Stomach smooth muscle (tissue), 2 donors: ENCODE measurements around the gene MRPL36.

Experiments
- H3K27ac ChIP-seq: one replicate; pipeline ENCODE4 v1.7.0; 2013; ENCODE audit warnings: mild to moderate bottlenecking, low read length, inconsistent platforms
- H3K27me3 ChIP-seq, 2 donors: one replicate each; pipeline ENCODE4 v1.7.0; 2013; ENCODE audit warnings: low read length in 2 of 2; ENCODE audit not compliant: insufficient read depth in 2 of 2, control insufficient read depth in 1 of 2
- H3K36me3 ChIP-seq, 2 donors: one replicate each; pipeline ENCODE4 v1.7.0; 2013; ENCODE audit warnings: low read length in 2 of 2; ENCODE audit not compliant: control insufficient read depth in 2 of 2, insufficient read depth in 2 of 2
- H3K4me1 ChIP-seq: one replicate; pipeline ENCODE4 v1.7.0; 2013; ENCODE audit warnings: low read length; ENCODE audit not compliant: control insufficient read depth, insufficient read depth
- H3K4me3 ChIP-seq, 2 donors: one replicate each; pipeline ENCODE4 v1.7.0; 2013; ENCODE audit warnings: low read length in 2 of 2
- H3K9ac ChIP-seq, 2 donors: one replicate each; pipeline ENCODE4 v1.7.0; 2013; ENCODE audit warnings: low read length in 2 of 2, mild to moderate bottlenecking in 1 of 2
- H3K9me3 ChIP-seq, 2 donors: one replicate each; pipeline ENCODE4 v1.7.0; 2013; ENCODE audit warnings: low read length in 2 of 2; ENCODE audit not compliant: control insufficient read depth in 2 of 2
- donor health status: healthy.
- donor health status: Pancreatic carcinoma.

Gene MRPL36

DNA sequence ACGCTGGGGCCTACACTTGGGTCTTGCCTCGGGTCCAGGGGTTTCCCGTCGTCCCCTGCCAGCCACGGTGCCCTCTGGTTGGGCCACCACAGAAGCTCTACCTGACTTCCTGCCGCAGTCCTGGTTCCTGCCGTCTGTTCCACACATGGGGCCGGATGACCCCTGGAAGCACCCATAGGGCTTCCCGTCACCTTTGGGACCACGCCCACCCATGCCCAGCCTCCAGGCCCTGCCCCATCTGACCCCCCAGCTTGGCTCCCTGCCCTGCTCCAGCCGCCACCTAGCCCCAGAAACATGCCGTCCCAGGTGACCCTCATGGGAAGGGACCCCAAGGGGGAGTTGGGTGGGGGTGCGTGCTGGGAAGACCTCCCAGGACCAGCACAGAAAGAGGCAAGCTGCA lies 13.7 kb downstream of the MRPL36 start:
- no peak overlapping the region for H3K4me3 ChIP-seq
- H3K9ac ChIP-seq: no peak overlapping the region
- H3K9me3 ChIP-seq: no peaks in the 10 kb centered on the region
- H3K36me3 ChIP-seq: no peaks in the 10 kb centered on the region
- peaks cover 5 to 8% of the 10 kb centered on the region in 2 donors for H3K27me3 ChIP-seq
- H3K4me1 ChIP-seq: no peaks in the 10 kb centered on the region
- no peak overlapping the region for H3K27ac ChIP-seq

DNA sequence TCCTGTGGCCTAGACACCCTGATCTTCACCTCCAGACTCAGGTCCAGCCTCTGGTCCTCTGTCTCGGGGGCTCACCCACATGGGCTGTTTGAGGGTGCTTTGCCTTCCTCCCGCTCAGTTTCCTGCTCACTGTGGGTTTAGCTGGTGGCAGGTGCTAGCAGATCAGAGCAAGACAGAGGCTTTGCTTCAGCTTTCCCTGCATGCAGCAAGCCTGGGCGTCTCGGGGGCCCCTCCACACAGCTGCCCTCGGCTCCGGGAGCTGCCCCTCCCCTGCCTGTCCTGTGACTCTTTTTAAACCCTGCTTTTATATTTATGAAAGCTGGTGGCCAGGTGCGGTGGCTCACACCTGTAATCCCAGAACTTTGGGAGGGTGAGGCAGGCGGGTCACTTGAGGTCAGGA lies 14.6 kb downstream of the MRPL36 start:
- Histone ChIP-seq H3K27ac (no peak overlapping the region), H3K27me3 (peaks cover 5 to 8% of the 10 kb centered on the region in 2 donors)

DNA sequence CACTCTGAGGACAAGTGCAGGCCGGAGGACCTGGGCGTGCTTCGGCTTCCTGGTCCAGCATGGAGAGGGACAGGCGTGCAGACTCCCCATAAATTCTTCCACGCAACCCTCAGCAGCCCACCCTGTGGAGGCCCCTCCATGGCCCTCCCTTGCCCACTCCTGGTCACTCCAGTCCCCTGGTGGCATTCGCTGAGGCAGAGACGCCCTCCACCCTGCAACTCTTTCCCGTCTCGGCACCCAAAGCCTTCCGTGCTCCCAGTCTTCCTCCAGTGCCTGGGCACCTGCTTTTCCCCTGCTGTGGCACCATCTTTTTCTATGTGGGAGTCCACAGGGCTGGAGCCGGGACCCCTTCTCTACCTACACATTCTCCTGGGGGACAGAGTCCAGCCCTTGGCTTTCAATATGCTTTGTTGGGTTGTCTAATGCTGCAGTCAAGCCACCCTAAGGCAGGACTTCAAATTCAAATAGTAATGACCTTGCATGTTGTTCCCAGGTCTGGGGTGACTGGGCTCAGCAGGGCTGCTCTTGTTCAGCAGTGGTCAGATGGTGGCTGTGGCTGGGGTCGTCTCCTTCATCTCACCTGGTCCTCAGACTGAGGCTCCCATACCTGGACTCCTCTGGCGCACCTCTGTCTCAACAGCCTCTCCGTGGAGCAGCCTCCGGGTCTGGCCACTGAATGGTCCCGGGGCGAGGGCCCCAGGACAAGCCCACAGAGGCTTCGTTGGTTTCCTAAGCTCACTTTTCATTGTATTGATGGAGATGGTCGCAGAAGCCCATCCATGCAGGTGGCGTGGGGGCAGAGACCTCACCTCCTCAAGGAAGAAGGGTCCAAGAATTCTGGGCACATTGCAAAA lies 15.2 kb downstream of the MRPL36 start:
- H3K4me1 ChIP-seq: no peaks in the 10 kb centered on the region
- no peaks in the 10 kb centered on the region for H3K9me3 ChIP-seq
- no peak overlapping the region for H3K9ac ChIP-seq
- no peak overlapping the region for H3K27ac ChIP-seq
- H3K27me3 ChIP-seq: peaks cover 5 to 7% of the 10 kb centered on the region in 2 donors
- H3K36me3 ChIP-seq: no peaks in the 10 kb centered on the region
- no peak overlapping the region for H3K4me3 ChIP-seq

More for the DNA sequence above, 14.6 kb downstream of the MRPL36 start:
- no peaks in the 10 kb centered on the region for H3K36me3 ChIP-seq
- H3K4me3 ChIP-seq: no peak overlapping the region
- no peaks in the 10 kb centered on the region for H3K9me3 ChIP-seq
- no peak overlapping the region for H3K9ac ChIP-seq
- H3K4me1 ChIP-seq: no peaks in the 10 kb centered on the region

DNA sequence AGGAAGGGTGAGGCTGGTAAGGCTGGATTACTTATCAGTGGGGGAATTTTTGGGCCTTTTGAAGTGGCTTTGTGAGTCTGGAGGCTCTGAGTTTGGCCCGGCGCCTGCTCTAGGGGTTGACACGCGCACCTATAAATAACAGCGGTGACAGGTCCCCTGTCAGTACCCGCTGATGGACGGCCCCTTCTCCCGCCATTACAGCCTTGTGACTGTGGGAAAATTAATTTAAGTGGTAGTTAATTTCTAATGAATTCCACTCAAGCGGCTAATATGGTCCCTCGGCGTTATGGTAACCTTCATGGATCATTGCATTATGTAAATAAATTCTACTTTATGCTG lies 16.5 kb downstream of the MRPL36 start:
- Histone ChIP-seq H3K27me3 (peaks cover 5 to 6% of the 10 kb centered on the region in 2 donors), H3K36me3 (no peaks in the 10 kb centered on the region), H3K27ac (no peak overlapping the region), H3K4me3 (no peak overlapping the region), H3K4me1 (no peaks in the 10 kb centered on the region), H3K9me3 (no peaks in the 10 kb centered on the region), H3K9ac (no peak overlapping the region)

DNA sequence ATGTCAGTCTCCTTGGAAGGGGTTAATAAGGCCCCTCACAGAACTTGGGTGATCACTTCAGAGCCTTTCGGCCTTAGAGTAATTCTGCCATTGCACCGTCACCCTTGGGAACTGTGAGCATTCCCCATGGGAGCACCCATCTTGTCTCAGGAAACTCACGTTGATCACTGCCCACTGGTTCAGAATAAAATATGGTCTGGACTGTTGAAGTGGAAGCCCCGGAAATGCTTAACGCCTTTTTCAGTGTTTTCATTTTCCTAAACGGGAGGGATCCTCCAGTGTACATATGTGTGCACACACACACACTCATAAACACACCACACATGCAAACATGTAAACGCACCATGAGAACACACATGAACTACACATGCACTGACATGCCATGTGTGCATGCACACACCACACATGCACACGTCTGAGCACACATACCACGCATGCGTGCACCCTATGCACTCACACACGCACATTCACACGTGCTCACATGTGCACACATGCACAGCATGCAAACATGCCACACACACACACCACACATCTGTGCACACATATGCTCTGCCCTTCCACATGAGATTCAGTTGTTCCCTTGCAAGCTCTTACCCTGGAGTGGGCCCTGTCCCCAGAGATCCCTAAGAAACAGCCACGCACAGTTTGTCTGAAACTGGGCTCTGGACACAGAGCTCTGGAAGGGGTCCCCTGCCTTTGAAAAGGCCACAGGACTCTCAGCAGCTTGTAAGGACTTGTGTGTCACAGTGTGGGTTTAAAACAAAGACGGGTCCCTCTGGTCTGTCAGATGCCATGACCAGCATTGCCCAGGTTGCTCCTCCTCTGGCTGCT lies 17.0 kb downstream of the MRPL36 start:
- H3K4me1 ChIP-seq: no peaks in the 10 kb centered on the region
- no peak overlapping the region for H3K9ac ChIP-seq
- H3K9me3 ChIP-seq: no peaks in the 10 kb centered on the region
- peaks cover 5 to 6% of the 10 kb centered on the region in 2 donors for H3K27me3 ChIP-seq
- H3K36me3 ChIP-seq: no peaks in the 10 kb centered on the region
- no peak overlapping the region for H3K27ac ChIP-seq
- H3K4me3 ChIP-seq: no peak overlapping the region

DNA sequence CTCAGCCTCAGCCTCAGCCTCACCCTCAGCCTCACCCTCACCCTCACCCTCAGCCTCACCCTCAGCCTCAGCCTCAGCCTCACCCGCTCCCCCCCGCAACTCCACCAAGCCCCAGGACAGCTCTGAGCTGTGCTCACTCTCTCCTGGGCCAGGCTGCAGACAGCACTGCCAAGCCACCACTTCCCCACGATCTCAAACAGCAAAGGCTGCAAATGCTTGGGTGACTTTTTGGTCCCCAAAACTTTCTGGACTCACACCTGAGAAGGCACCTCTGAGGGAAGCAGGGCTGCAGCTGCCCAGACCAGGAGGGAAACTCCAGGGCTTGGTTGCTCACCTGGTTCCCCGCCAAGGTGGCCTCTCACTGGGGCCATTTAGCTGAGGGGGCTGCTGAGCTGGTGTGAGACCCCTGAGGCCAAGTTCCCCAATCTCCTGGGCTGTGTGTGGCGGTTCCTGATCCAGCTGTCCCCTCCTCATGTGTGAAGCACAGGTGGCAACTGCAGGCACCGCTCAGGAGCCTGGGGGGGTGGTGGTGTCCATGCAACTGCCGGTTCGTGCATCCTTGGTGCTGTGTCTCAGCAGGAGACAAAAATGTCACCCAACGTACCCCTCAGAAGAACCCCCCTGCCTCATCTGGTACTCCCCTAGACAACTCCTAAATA lies 17.8 kb downstream of the MRPL36 start:
- no peak overlapping the region for H3K27ac ChIP-seq
- no peak overlapping the region for H3K9ac ChIP-seq
- H3K4me3 ChIP-seq: no peak overlapping the region
- H3K27me3 ChIP-seq: peaks cover 5 to 6% of the 10 kb centered on the region in 2 donors
- no peaks in the 10 kb centered on the region for H3K36me3 ChIP-seq
- no peaks in the 10 kb centered on the region for H3K9me3 ChIP-seq
- no peaks in the 10 kb centered on the region for H3K4me1 ChIP-seq

DNA sequence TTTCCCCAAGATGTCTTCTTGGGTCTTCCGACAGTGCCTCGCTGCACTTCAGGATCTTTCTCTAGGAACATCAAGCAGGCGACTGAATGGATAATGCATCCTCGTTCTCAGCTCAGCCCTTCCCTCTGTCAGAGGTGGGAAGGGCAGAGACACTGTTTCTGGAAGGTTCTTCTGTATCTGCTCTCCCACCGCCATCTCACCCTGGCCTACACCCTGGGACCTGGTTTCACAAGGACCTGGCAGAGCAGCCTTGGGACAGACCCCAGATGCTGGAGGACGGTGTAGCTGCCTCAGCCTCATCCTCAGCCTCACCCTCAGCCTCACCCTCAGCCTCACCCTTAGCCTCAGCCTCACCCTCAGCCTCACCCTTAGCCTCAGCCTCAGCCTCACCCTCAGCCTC lies 18.5 kb downstream of the MRPL36 start:
- no peak overlapping the region for H3K9ac ChIP-seq
- no peak overlapping the region for H3K27ac ChIP-seq
- peaks cover 0 to 6% of the 10 kb centered on the region in 2 donors for H3K27me3 ChIP-seq
- no peaks in the 10 kb centered on the region for H3K4me1 ChIP-seq
- no peaks in the 10 kb centered on the region for H3K36me3 ChIP-seq
- H3K4me3 ChIP-seq: no peak overlapping the region
- no peaks in the 10 kb centered on the region for H3K9me3 ChIP-seq

DNA sequence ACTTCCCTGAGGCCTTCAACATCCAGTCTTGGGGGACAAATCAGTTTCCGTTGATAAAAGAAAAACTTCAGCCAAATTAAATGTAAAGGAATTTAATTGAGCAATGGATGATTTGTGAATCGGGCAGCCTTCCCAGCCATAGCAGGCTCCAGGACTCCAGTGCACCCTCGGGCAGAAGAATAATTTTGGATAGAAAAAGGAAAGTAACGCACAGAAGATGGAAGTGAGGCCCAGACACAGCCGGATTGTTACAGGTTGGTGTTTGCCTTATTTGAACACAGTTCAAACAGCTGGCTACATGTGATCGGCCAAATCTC lies 19.1 kb downstream of the MRPL36 start:
- H3K27me3 ChIP-seq: peaks cover 0 to 6% of the 10 kb centered on the region in 2 donors
- H3K36me3 ChIP-seq: no peaks in the 10 kb centered on the region
- H3K9me3 ChIP-seq: no peaks in the 10 kb centered on the region
- H3K4me3 ChIP-seq: no peak overlapping the region
- no peak overlapping the region for H3K9ac ChIP-seq
- H3K27ac ChIP-seq: no peak overlapping the region
- H3K4me1 ChIP-seq: no peaks in the 10 kb centered on the region

DNA sequence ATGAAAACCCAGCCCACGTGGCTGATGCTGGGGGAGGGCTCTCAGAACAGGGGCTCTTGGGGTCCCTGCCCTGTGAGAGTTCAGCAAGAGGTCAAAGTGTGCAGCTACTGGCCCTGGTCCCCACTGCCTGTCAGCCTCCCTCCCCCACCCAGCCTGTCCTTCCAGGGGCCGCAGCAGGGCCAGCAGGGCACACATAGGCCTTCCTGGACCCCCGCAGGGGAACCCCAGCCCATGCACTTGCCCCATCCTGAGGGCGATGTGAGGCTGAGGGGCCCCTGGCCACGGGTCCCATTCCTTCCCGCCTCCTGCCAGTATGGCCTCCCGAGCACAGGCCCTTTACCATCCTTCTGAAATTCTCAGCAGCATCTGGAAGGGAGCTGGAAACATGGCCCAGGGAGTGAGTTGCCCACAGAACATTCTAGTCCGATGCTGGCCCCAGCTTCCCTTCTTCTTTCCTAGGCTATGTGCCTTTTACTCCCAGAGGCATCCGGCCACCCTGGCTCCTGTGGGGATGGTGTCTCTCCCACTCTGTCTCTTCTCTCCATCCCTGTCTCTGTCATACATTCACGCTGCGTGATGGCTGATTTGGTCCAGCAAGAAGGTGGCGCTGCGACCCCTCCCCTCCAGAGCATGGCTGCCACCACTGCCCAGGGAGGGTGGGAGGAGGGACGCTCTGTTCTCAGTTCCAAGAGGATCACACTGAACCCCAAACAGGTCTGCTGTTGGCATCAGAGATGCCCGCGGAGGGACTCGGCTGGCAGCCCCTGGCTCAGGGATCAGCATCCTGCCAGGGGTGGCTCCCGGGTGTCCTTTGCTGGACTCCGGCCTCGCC lies 19.6 kb downstream of the MRPL36 start:
- H3K36me3 ChIP-seq: no peaks in the 10 kb centered on the region
- no peaks in the 10 kb centered on the region for H3K4me1 ChIP-seq
- H3K4me3 ChIP-seq: no peak overlapping the region
- H3K9ac ChIP-seq: no peak overlapping the region
- H3K9me3 ChIP-seq: no peaks in the 10 kb centered on the region
- peaks cover 0 to 6% of the 10 kb centered on the region in 2 donors for H3K27me3 ChIP-seq
- H3K27ac ChIP-seq: no peak overlapping the region

DNA sequence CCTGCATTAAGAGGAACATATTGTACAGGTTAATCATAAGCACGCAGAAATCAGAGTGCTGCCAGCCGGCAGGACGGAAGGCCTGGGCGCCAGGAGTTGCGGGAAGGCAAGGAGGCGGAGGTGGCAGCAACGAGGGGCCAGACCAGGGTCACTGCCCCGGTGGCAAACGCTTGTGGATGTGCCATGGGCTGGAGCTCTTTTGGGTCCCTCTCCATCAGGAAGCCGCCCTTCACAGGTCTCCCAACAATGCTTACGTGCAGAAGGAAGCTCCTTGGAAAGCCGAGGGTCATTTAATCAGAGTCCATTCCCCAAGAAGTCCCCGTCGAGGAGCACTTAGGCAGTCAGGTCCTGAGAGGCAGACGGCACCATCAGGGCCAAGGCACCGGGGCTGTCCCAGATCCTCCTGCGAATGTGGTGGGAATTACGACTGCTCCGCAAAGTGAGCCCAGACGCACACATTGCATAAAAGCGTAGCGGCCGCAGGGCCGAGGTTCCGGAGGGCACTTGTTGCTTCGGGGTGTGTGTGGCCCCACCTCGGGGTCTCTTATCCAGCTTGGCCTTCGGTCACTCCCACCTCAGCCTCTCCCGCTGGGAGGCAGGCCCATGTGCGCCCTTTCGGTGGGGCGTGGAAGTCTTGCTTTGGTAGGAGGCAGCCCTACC lies 20.5 kb downstream of the MRPL36 start:
- H3K9me3 ChIP-seq: no peaks in the 10 kb centered on the region
- H3K4me1 ChIP-seq: no peaks in the 10 kb centered on the region
- no peaks in the 10 kb centered on the region for H3K36me3 ChIP-seq
- peaks cover 0 to 3% of the 10 kb centered on the region in 2 donors for H3K27me3 ChIP-seq
- no peak overlapping the region for H3K9ac ChIP-seq
- H3K4me3 ChIP-seq: no peak overlapping the region
- H3K27ac ChIP-seq: no peak overlapping the region
